ENCODE data around the gene DNAAF5.
A peak's percentile ranks its signal among the peaks of the same experiment; 100 is the strongest.

Gene DNAAF5

GRCh38 chr7:831596-832166 is 105.2 kb downstream of the DNAAF5 start:
- Histone ChIP-seq H3K27ac (ENCODE audit: low read length, poor library complexity, severe bottlenecking) (peak overlapping the region; percentile 83), H2AFZ (ENCODE audit: low read depth, low read length) (no peak overlapping the region), H3K14ac (ENCODE audit: low read length in 2 of 2) (no peak overlapping the region), H3K79me1 (replicated peaks; ENCODE audit: low read length, poor library complexity, severe bottlenecking) (peaks cover 22% of the 10 kb centered on the region), H4K8ac (ENCODE audit: low read length) (no peak overlapping the region), H3K4me2 (ENCODE audit: low read length, poor library complexity, severe bottlenecking) (peak overlapping the region; percentile 49), H3K9me3 (ENCODE audit: control insufficient read depth, low read length) (no peaks in the 10 kb centered on the region), H2BK120ac (ENCODE audit: low read depth, low read length) (no peak overlapping the region), H2BK15ac (ENCODE audit: low read depth, poor library complexity, severe bottlenecking) (no peak overlapping the region), H3K36me3 (ENCODE audit: control insufficient read depth in 1 of 2, insufficient read depth in 2 of 2, low read depth in 1 of 2, low read length in 2 of 2) (peaks cover 20% of the 10 kb centered on the region in 2 experiments), H2BK5ac (ENCODE audit: low read depth, low read length, poor library complexity, severe bottlenecking) (peak overlapping the region; percentile 36), H2AK5ac (ENCODE audit: low read length, severe bottlenecking) (no peak overlapping the region), H3K18ac (ENCODE audit: low read depth in 1 of 2, low read length in 2 of 2) (no peak overlapping the region), H3K27me3 (ENCODE audit: control insufficient read depth in 1 of 2, insufficient read depth in 1 of 2, low read length in 2 of 2) (no peaks in the 10 kb centered on the region), H3K4ac (ENCODE audit: low read depth in 1 of 2, low read length in 2 of 2) (no peak overlapping the region), H3K23ac (ENCODE audit: low read length in 2 of 2) (no peak overlapping the region), H4K91ac (ENCODE audit: low read length) (no peak overlapping the region), H3K9ac (ENCODE audit: low read length) (peak overlapping the region; percentile 94), H3K4me3 (ENCODE audit: insufficient read depth in 1 of 2, low read depth in 1 of 2, low read length in 2 of 2) (peak overlapping the region in 1 of 2 experiments; percentile 61), H2BK12ac (ENCODE audit: low read length in 2 of 2) (peak overlapping the region in 1 of 2 experiments; percentile 41), H3K4me1 (ENCODE audit: control insufficient read depth, insufficient read depth, low read depth, low read length) (peaks cover 28% of the 10 kb centered on the region)
- DNase-seq, result peak; percentile 95
- WGBS, result 52% methylated on average over 4 of the region's 7 CpGs

GRCh38 chr7:832167-832967 is 105.9 kb downstream of the DNAAF5 start, which contains the start of gene SUN1:
TSS of gene SUN1 (plus strand) at chr7:832476. CDS start at chr7:832525, 49 bp downstream.
- no peaks in the 10 kb centered on the region for H3K27me3 ChIP-seq (ENCODE audit: control insufficient read depth in 1 of 2, insufficient read depth in 1 of 2, low read length in 2 of 2)
- no peak within 1 kb of the TSS for H2BK120ac ChIP-seq (ENCODE audit: low read depth, low read length)
- 41% methylated on average over 23 of the region's 24 CpGs for WGBS
- no peaks in the 10 kb centered on the region for H3K9me3 ChIP-seq (ENCODE audit: control insufficient read depth, low read length)
- H2BK15ac ChIP-seq (ENCODE audit: low read depth, poor library complexity, severe bottlenecking), result no peak within 1 kb of the TSS
- no peak within 1 kb of the TSS for H3K4ac ChIP-seq (ENCODE audit: low read depth in 1 of 2, low read length in 2 of 2)
- peak within 1 kb of the TSS; percentile 54 for H2AK5ac ChIP-seq (ENCODE audit: low read length, severe bottlenecking)
- H2AFZ ChIP-seq (ENCODE audit: low read depth, low read length), result no peak within 1 kb of the TSS
- peaks cover 26% of the 10 kb centered on the region for H3K79me1 ChIP-seq (replicated peaks; ENCODE audit: low read length, poor library complexity, severe bottlenecking)
- peak within 1 kb of the TSS; percentile 39 to 41 for H2BK12ac ChIP-seq (ENCODE audit: low read length in 2 of 2)
- peaks cover 31% of the 10 kb centered on the region for H3K4me1 ChIP-seq (ENCODE audit: control insufficient read depth, insufficient read depth, low read depth, low read length)
- H2BK5ac ChIP-seq (ENCODE audit: low read depth, low read length, poor library complexity, severe bottlenecking), result peak within 1 kb of the TSS; percentile 36
- H3K9ac ChIP-seq (ENCODE audit: low read length), result peak within 1 kb of the TSS; percentile 94
- peak within 1 kb of the TSS in 1 of 2 experiments; percentile 61 for H3K4me3 ChIP-seq (ENCODE audit: insufficient read depth in 1 of 2, low read depth in 1 of 2, low read length in 2 of 2)
- H3K36me3 ChIP-seq (ENCODE audit: control insufficient read depth in 1 of 2, insufficient read depth in 2 of 2, low read depth in 1 of 2, low read length in 2 of 2), result peaks cover 20 to 26% of the 10 kb centered on the region in 2 experiments
- H3K14ac ChIP-seq (ENCODE audit: low read length in 2 of 2), result peak within 1 kb of the TSS in 1 of 2 experiments; percentile 73
- peak within 1 kb of the TSS in 1 of 2 experiments; percentile 46 for H3K23ac ChIP-seq (ENCODE audit: low read length in 2 of 2)
- H3K18ac ChIP-seq (ENCODE audit: low read depth in 1 of 2, low read length in 2 of 2), result peak within 1 kb of the TSS; percentile 55 to 88
- DNase-seq, result peak; percentile 93
- peak within 1 kb of the TSS; percentile 49 for H3K4me2 ChIP-seq (ENCODE audit: low read length, poor library complexity, severe bottlenecking)
- H4K91ac ChIP-seq (ENCODE audit: low read length), result peak within 1 kb of the TSS; percentile 79
- no peak within 1 kb of the TSS for H4K8ac ChIP-seq (ENCODE audit: low read length)
- H3K27ac ChIP-seq (ENCODE audit: low read length, poor library complexity, severe bottlenecking), result peak within 1 kb of the TSS; percentile 83

- WGBS, result 83% methylated on average over 15 of the region's 15 CpGs
- Histone ChIP-seq H2AK5ac (ENCODE audit: low read length, severe bottlenecking) (no peak overlapping the region), H3K79me1 (replicated peaks; ENCODE audit: low read length, poor library complexity, severe bottlenecking) (peaks cover 29% of the 10 kb centered on the region), H3K4me3 (ENCODE audit: insufficient read depth in 1 of 2, low read depth in 1 of 2, low read length in 2 of 2) (peak overlapping the region in 1 of 2 experiments; percentile 61), H3K4me1 (ENCODE audit: control insufficient read depth, insufficient read depth, low read depth, low read length) (peaks cover 31% of the 10 kb centered on the region), H2AFZ (ENCODE audit: low read depth, low read length) (no peak overlapping the region), H3K9ac (ENCODE audit: low read length) (peak overlapping the region; percentile 94), H2BK120ac (ENCODE audit: low read depth, low read length) (no peak overlapping the region), H2BK12ac (ENCODE audit: low read length in 2 of 2) (peak overlapping the region in 1 of 2 experiments; percentile 39), H3K14ac (ENCODE audit: low read length in 2 of 2) (no peak overlapping the region), H4K8ac (ENCODE audit: low read length) (no peak overlapping the region), H3K4me2 (ENCODE audit: low read length, poor library complexity, severe bottlenecking) (no peak overlapping the region), H3K4ac (ENCODE audit: low read depth in 1 of 2, low read length in 2 of 2) (no peak overlapping the region), H2BK5ac (ENCODE audit: low read depth, low read length, poor library complexity, severe bottlenecking) (no peak overlapping the region), H3K9me3 (ENCODE audit: control insufficient read depth, low read length) (no peaks in the 10 kb centered on the region), H4K91ac (ENCODE audit: low read length) (no peak overlapping the region), H3K23ac (ENCODE audit: low read length in 2 of 2) (no peak overlapping the region), H3K27ac (ENCODE audit: low read length, poor library complexity, severe bottlenecking) (peak overlapping the region; percentile 33), H3K36me3 (ENCODE audit: control insufficient read depth in 1 of 2, insufficient read depth in 2 of 2, low read depth in 1 of 2, low read length in 2 of 2) (peaks cover 24 to 28% of the 10 kb centered on the region in 2 experiments), H3K18ac (ENCODE audit: low read depth in 1 of 2, low read length in 2 of 2) (no peak overlapping the region), H3K27me3 (ENCODE audit: control insufficient read depth in 1 of 2, insufficient read depth in 1 of 2, low read length in 2 of 2) (no peaks in the 10 kb centered on the region), H2BK15ac (ENCODE audit: low read depth, poor library complexity, severe bottlenecking) (no peak overlapping the region)
- DNase-seq, result no peak
Observed at GRCh38 chr7:832968-833424, 106.5 kb downstream of the DNAAF5 start.

Data from mesenchymal stem cell (in vitro differentiated cells and primary cell).